RWPE2 (cell line): Measurements from ENCODE around the gene ZNF563.

Experiments used
- ATAC-seq: fragments of 200-7000 bp; cut with Tn5 transposase; 3 replicates; pipeline ENCODE4 v1.9.1; 2021; ENCODE audit warnings: low read depth
- DNase-seq: peaks from one replicate; pipeline ENCODE4 v3.0.0-alpha.2; 2020; ENCODE audit warnings: low spot score
- H3K27ac ChIP-seq: fragments of 450-650 bp; 2 replicates; pipeline ENCODE4 v1.5.1; 2017; ENCODE audit warnings: mild to moderate bottlenecking; ENCODE audit not compliant: poor library complexity, severe bottlenecking
- H3K27me3 ChIP-seq: fragments of 250-450 bp; sonication (Bioruptor Pico); 2 replicates; pipeline ENCODE4 v1.5.1; 2021; ENCODE audit warnings: mild to moderate bottlenecking, moderate library complexity; ENCODE audit not compliant: insufficient read depth, poor library complexity, severe bottlenecking
- H3K36me3 ChIP-seq: fragments of 250-450 bp; sonication (Bioruptor Pico); 2 replicates; pipeline ENCODE4 v1.5.1; 2020; ENCODE audit warnings: low read depth, mild to moderate bottlenecking, moderate library complexity
- H3K4me1 ChIP-seq: fragments of 250-450 bp; sonication (Bioruptor Pico); 2 replicates; pipeline ENCODE4 v1.5.1; 2021; ENCODE audit warnings: mild to moderate bottlenecking, moderate library complexity; ENCODE audit not compliant: insufficient read depth, poor library complexity, severe bottlenecking
- H3K4me3 ChIP-seq: fragments of 250-450 bp; sonication (Bioruptor Pico); 2 replicates; pipeline ENCODE4 v1.5.1; 2021; ENCODE audit warnings: mild to moderate bottlenecking, moderate library complexity; ENCODE audit not compliant: severe bottlenecking
- H3K9me3 ChIP-seq: fragments of 250-450 bp; sonication (Bioruptor Pico); 2 replicates; pipeline ENCODE4 v1.5.1; 2021; ENCODE audit warnings: mild to moderate bottlenecking, moderate library complexity; ENCODE audit not compliant: severe bottlenecking
- TF ChIP-seq, protein P1 (sequence below): fragments of 450-650 bp; IDR thresholded peaks from one replicate; pipeline ENCODE4 v1.5.1; 2017; ENCODE audit warnings: mild to moderate bottlenecking, moderate library complexity; ENCODE audit not compliant: poor library complexity, severe bottlenecking

Gene ZNF563

DNA sequence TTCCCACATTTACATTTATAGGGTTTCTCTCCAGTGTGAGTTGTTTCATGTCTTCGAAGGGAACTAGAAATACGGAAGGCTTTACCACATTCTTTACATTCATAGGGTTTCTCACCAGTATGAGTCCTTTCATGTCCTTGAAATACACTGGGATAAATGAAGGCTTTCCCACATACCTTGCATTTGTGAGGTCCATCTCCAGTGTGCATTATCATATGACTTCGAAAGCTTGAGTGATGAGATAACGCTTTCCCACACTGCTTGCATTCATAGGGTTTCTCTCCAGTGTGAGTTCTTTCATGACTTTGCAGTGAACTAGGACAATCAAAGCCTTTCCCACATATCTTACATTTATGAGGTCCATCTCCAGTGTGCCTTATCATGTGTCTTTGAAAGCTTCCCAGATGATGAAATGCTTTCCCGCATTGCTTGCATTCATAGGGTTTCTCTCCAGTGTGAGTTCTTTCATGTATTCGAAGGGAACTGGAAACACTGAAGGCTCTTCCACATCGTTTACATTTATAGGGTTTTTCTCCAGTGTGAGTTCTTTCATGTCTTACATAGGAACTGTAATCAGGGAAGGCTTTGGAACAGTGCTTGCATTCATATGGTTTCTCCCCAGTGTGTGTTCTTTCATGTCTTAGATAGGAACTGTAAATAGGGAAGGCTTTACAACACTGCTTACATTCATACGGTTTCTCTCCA lies 16.9 kb upstream of the ZNF563 start:
- no peak for DNase-seq
- Histone ChIP-seq H3K27ac (no peak overlapping the region), H3K9me3 (peaks cover 35% of the 10 kb centered on the region), H3K4me1 (no peaks in the 10 kb centered on the region), H3K27me3 (no peaks in the 10 kb centered on the region), H3K4me3 (no peak overlapping the region), H3K36me3 (peaks cover 19% of the 10 kb centered on the region)
- ATAC-seq: no peak
- TF ChIP-seq, protein P1, sequence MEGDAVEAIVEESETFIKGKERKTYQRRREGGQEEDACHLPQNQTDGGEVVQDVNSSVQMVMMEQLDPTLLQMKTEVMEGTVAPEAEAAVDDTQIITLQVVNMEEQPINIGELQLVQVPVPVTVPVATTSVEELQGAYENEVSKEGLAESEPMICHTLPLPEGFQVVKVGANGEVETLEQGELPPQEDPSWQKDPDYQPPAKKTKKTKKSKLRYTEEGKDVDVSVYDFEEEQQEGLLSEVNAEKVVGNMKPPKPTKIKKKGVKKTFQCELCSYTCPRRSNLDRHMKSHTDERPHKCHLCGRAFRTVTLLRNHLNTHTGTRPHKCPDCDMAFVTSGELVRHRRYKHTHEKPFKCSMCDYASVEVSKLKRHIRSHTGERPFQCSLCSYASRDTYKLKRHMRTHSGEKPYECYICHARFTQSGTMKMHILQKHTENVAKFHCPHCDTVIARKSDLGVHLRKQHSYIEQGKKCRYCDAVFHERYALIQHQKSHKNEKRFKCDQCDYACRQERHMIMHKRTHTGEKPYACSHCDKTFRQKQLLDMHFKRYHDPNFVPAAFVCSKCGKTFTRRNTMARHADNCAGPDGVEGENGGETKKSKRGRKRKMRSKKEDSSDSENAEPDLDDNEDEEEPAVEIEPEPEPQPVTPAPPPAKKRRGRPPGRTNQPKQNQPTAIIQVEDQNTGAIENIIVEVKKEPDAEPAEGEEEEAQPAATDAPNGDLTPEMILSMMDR: no peak

DNA sequence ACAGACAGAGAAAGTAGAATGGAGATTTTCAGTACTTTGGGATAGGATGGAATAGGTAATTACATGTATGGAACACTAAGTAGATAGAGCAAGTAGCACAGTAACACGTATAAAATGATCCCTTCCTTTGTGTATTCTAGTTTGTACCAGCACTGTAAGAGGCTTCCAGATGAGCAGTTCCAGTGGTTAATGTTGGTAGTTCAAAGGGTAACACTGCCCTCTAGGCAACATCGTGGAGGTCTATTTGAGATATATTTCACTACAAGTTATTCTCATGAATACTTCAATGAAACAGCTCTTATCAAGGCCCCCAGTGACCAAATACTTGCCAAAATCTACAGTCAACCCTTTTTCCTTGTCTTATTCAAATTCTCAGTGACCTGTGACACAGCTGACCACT lies 13.5 kb upstream of the ZNF563 start:
- no peaks in the 10 kb centered on the region for H3K27me3 ChIP-seq
- ATAC-seq (no peak), DNase-seq (no peak)
- peaks cover 16% of the 10 kb centered on the region for H3K36me3 ChIP-seq
- TF ChIP-seq, protein P1: no peak
- no peak overlapping the region for H3K27ac ChIP-seq
- peaks cover 33% of the 10 kb centered on the region for H3K9me3 ChIP-seq
- no peak overlapping the region for H3K4me3 ChIP-seq
- no peaks in the 10 kb centered on the region for H3K4me1 ChIP-seq

DNA sequence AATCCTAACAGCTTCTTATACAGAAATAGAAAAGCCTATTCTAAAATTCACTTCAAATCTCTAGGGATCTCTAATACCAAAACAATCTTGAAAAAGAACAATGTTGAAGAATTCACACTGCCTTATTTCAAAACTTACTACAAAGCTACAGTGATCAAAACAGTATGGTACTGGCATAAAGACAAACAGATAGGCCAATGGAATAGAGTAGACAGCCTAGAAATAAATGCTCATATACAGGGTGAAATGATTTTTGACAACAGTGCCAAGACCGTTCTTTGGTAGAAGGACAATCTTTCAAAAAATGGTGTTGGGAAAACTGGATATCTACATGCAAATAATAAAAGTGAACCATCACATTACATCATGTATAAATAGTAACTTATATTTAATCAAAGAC lies 11.8 kb upstream of the ZNF563 start:
- ATAC-seq: no peak
- TF ChIP-seq, protein P1: no peak
- Histone ChIP-seq H3K36me3 (no peaks in the 10 kb centered on the region), H3K9me3 (peaks cover 18% of the 10 kb centered on the region), H3K27ac (no peak overlapping the region), H3K4me3 (no peak overlapping the region), H3K27me3 (no peaks in the 10 kb centered on the region), H3K4me1 (no peaks in the 10 kb centered on the region)
- DNase-seq: no peak

DNA sequence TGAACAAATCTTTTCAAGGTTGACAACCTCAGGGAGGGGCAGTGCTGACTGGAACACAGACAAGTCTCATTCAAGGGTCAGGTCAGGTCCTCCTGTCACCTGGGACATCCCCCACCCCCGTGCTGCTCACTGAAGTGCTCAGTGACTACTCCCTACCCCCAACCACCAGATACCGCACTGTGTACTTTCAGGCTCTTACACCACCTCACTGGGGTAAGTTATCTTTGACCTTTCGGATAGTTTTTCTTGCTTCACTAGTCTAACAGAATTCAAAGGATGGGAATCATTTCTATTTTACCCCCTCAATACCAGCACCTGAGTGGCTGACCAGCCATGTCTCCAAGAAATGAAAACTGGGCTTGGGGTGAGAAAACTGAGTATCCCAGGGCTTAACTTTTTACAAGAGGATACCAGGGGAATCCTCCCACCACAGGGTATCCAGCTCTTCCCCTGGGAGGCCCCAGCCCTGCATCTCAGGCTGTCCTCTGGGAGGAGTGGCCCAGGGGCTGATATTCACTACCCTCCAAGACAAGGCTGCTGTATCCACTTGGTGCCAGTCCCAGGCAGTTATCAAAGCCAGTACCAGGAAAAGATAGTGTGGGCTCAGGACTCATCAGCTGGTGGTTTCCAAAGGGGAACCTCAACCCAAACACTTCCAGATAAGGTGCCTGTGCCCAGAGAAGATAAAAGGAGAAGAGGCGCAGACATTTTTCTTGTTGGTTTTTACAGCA lies 2.1 kb downstream of the ZNF563 start:
- ATAC-seq: no peak
- H3K4me3 ChIP-seq: no peak overlapping the region
- H3K36me3 ChIP-seq: no peaks in the 10 kb centered on the region
- no peaks in the 10 kb centered on the region for H3K4me1 ChIP-seq
- DNase-seq: no peak
- no peaks in the 10 kb centered on the region for H3K27me3 ChIP-seq
- H3K27ac ChIP-seq: no peak overlapping the region
- H3K9me3 ChIP-seq: no peaks in the 10 kb centered on the region
- TF ChIP-seq, protein P1: no peak

DNA sequence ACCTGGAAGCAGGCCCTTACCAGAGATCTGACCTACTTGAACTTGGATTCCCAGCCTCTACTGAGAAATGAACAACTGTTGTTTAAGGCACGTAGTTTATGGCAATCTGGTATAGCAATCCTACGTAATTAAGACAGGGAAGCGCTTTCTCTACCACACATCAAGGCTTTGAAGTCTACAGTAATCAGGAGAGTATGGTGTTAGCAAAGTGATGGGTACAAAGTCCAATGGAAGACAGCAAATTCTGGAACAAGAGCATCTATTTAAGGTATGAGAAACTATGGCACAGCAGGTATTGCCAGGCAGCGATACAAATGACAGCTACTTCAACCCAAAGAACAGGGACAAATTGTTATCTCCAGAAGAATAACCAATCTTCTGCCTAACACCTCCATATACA lies 3.1 kb downstream of the ZNF563 start:
- H3K9me3 ChIP-seq: no peaks in the 10 kb centered on the region
- no peaks in the 10 kb centered on the region for H3K27me3 ChIP-seq
- H3K4me3 ChIP-seq: no peak overlapping the region
- ATAC-seq (no peak), DNase-seq (no peak)
- TF ChIP-seq, protein P1: no peak
- H3K4me1 ChIP-seq: no peaks in the 10 kb centered on the region
- no peak overlapping the region for H3K27ac ChIP-seq
- no peaks in the 10 kb centered on the region for H3K36me3 ChIP-seq
